Mesenchymal stem cell (in vitro differentiated cells and primary cell): ENCODE results near the gene MGST2.

Experiments
- DNase-seq: peaks from one replicate; pipeline ENCODE4 v3.0.0-alpha.2; 2013
- H2AFZ ChIP-seq: one replicate; pipeline ENCODE4 v1.6.1; 2013; ENCODE audit warnings: low read depth, mild to moderate bottlenecking, control low read depth, inconsistent platforms, low read length, moderate library complexity
- H2AK5ac ChIP-seq: 2 replicates; pipeline ENCODE4 v1.6.1; 2013; ENCODE audit warnings: low read length, moderate library complexity, mild to moderate bottlenecking, inconsistent platforms; ENCODE audit not compliant: severe bottlenecking
- H2BK120ac ChIP-seq: one replicate; pipeline ENCODE4 v1.6.1; 2013; ENCODE audit warnings: low read depth, mild to moderate bottlenecking, inconsistent platforms, low read length, moderate library complexity
- H2BK12ac ChIP-seq, 2 experiments: one replicate each; pipeline ENCODE4 v1.6.1; 2013; ENCODE audit warnings: inconsistent platforms in 2 of 2, low read length in 2 of 2, mild to moderate bottlenecking in 2 of 2, moderate library complexity in 2 of 2, control low read depth in 1 of 2
- H2BK15ac ChIP-seq: one replicate; pipeline ENCODE4 v1.6.1; 2013; ENCODE audit warnings: mild to moderate bottlenecking, low read depth, inconsistent platforms; ENCODE audit not compliant: poor library complexity, severe bottlenecking
- H2BK5ac ChIP-seq: 2 replicates; pipeline ENCODE4 v1.6.1; 2013; ENCODE audit warnings: low read depth, mild to moderate bottlenecking, low read length, control low read depth, inconsistent platforms; ENCODE audit not compliant: poor library complexity, severe bottlenecking
- H3K14ac ChIP-seq, 2 experiments: one replicate each; pipeline ENCODE4 v1.6.1; 2013; ENCODE audit warnings: inconsistent platforms in 2 of 2, low read length in 2 of 2, control low read depth in 1 of 2, mild to moderate bottlenecking in 1 of 2, moderate library complexity in 1 of 2
- H3K18ac ChIP-seq, 2 experiments: one replicate each; pipeline ENCODE4 v1.6.1; 2013; ENCODE audit warnings: inconsistent platforms in 2 of 2, low read length in 2 of 2, control low read depth in 1 of 2, low read depth in 1 of 2, mild to moderate bottlenecking in 1 of 2
- H3K23ac ChIP-seq, 2 experiments: one replicate each; pipeline ENCODE4 v1.6.1; 2013; ENCODE audit warnings: inconsistent platforms in 2 of 2, low read length in 2 of 2, mild to moderate bottlenecking in 2 of 2, moderate library complexity in 2 of 2, control low read depth in 1 of 2
- H3K27ac ChIP-seq: 2 replicates; pipeline ENCODE4 v1.5.1; 2013; ENCODE audit warnings: mild to moderate bottlenecking, moderate library complexity, low read length, control low read depth, inconsistent platforms; ENCODE audit not compliant: poor library complexity, severe bottlenecking
- H3K27me3 ChIP-seq, 2 experiments: 2 replicates each; pipeline versions ENCODE4 v1.6.1 to v1.7.0; 2013; ENCODE audit warnings: low read length in 2 of 2, mild to moderate bottlenecking in 2 of 2, moderate library complexity in 2 of 2, control low read depth in 1 of 2, inconsistent platforms in 1 of 2; ENCODE audit not compliant: control insufficient read depth in 1 of 2, insufficient read depth in 1 of 2
- H3K36me3 ChIP-seq, 2 experiments: 2 replicates each; pipeline versions ENCODE4 v1.6.1 to v1.7.0; 2013; ENCODE audit warnings: low read length in 2 of 2, control low read depth in 1 of 2, inconsistent platforms in 1 of 2, low read depth in 1 of 2, mild to moderate bottlenecking in 1 of 2; ENCODE audit not compliant: insufficient read depth in 2 of 2, control insufficient read depth in 1 of 2
- H3K4ac ChIP-seq, 2 experiments: one replicate each; pipeline ENCODE4 v1.6.1; 2013; ENCODE audit warnings: inconsistent platforms in 2 of 2, low read length in 2 of 2, mild to moderate bottlenecking in 2 of 2, moderate library complexity in 2 of 2, control low read depth in 1 of 2, low read depth in 1 of 2
- H3K4me1 ChIP-seq: 2 replicates; pipeline ENCODE4 v1.6.1; 2013; ENCODE audit warnings: low read depth, low read length, control low read depth; ENCODE audit not compliant: control insufficient read depth, insufficient read depth
- H3K4me2 ChIP-seq: 2 replicates; pipeline ENCODE4 v1.6.1; 2013; ENCODE audit warnings: low read length, mild to moderate bottlenecking, inconsistent platforms; ENCODE audit not compliant: poor library complexity, severe bottlenecking
- H3K4me3 ChIP-seq, 2 experiments: 2 replicates each; pipeline versions ENCODE4 v1.5.1 to v1.7.0; 2013; ENCODE audit warnings: low read length in 2 of 2, mild to moderate bottlenecking in 2 of 2, control low read depth in 1 of 2, low read depth in 1 of 2; ENCODE audit not compliant: insufficient read depth in 1 of 2
- H3K79me1 ChIP-seq: replicated peaks from 2 replicates; pipeline ENCODE4 v1.6.1; 2013; ENCODE audit warnings: mild to moderate bottlenecking, control low read depth, low read length, inconsistent platforms; ENCODE audit not compliant: poor library complexity, severe bottlenecking
- H3K9ac ChIP-seq: 2 replicates; pipeline ENCODE4 v1.7.0; 2013; ENCODE audit warnings: mild to moderate bottlenecking, low read length, moderate library complexity
- H3K9me3 ChIP-seq: 2 replicates; pipeline ENCODE4 v1.7.0; 2013; ENCODE audit warnings: mild to moderate bottlenecking, low read length; ENCODE audit not compliant: control insufficient read depth
- H4K8ac ChIP-seq: one replicate; pipeline ENCODE4 v1.6.1; 2013; ENCODE audit warnings: inconsistent platforms, mild to moderate bottlenecking, low read length, moderate library complexity
- H4K91ac ChIP-seq: one replicate; pipeline ENCODE4 v1.6.1; 2013; ENCODE audit warnings: mild to moderate bottlenecking, low read length, inconsistent platforms
- WGBS: methylation state at CpG from one replicate; pipeline ENCODE4 v1.1.7; 2013; ENCODE audit warnings: mixed read lengths; 5-methylcytosine and 5-hydroxymethylcytosine counted together

Gene MGST2

DNA sequence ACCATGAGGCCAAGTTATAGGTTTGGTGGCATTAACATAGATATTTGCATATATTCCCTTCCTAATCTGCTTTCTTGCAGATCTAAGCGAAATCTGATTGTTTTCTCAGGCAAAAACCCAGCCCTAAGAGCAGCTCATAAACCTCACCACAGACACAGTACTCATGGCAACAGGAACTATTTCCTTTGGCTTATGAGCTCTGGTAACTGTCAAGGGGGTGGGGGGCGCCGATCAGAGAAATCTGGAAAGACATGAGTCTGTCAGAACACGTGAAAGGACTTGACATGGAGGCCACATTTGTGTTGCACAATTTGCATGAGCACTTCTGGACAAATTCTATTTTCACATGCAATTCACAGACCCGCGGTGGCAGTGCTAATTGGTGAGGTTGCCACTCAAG lies 83.7 kb downstream of the MGST2 start:
- no peak overlapping the region for H3K4me3 ChIP-seq
- H3K23ac ChIP-seq = no peak overlapping the region
- H4K91ac ChIP-seq = no peak overlapping the region
- no peak overlapping the region for H2BK120ac ChIP-seq
- no peak overlapping the region for H3K4ac ChIP-seq
- peak; percentile 66 for DNase-seq
- H3K27ac ChIP-seq = no peak overlapping the region
- H3K4me1 ChIP-seq = peaks cover 6% of the 10 kb centered on the region
- no peak overlapping the region for H2AFZ ChIP-seq
- H3K18ac ChIP-seq = no peak overlapping the region
- no peak overlapping the region for H2BK12ac ChIP-seq
- no peak overlapping the region for H3K4me2 ChIP-seq
- H3K79me1 ChIP-seq = peaks cover 7% of the 10 kb centered on the region
- no peaks in the 10 kb centered on the region for H3K27me3 ChIP-seq
- no peak overlapping the region for H3K9ac ChIP-seq
- H2BK5ac ChIP-seq = no peak overlapping the region
- 18% methylated on average over 5 of the region's 6 CpGs for WGBS
- no peak overlapping the region for H2AK5ac ChIP-seq
- H3K9me3 ChIP-seq = no peaks in the 10 kb centered on the region
- H3K36me3 ChIP-seq = no peaks in the 10 kb centered on the region
- no peak overlapping the region for H2BK15ac ChIP-seq
- no peak overlapping the region for H4K8ac ChIP-seq
- no peak overlapping the region for H3K14ac ChIP-seq

DNA sequence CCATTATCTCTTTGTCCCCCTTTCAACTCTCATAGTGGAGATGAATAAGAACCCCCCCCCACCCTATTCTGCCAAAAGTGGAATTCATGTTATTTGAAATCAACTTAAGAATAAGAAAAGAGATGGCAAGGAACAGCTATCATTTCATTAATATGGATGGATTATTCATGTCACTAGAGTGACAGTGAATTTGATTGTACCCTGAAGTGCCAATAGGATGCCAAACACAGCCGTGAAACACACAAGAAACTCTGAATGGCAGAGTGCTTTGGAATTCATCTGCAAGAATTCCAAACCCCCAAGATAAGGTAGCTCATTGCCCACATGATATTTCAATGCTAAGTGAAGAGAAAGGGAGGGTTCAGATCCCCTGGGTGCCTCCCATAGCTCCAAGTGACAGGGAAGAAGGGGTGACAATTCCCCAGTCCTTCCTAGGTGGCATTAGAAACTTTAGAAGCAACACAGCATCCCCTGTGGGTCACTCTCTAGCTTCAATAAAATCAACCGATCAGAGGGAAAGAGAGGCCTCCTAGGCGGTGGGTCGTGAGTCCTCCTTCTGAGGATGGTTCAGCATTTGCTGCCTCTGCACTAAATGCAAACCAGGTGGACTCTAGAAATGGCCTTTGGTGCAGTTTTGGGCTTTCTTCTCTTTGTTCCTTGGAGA lies 84.3 kb downstream of the MGST2 start:
- Histone ChIP-seq H2AK5ac (no peak overlapping the region), H2BK120ac (no peak overlapping the region), H2AFZ (no peak overlapping the region), H3K4me2 (no peak overlapping the region), H4K91ac (no peak overlapping the region), H3K14ac (no peak overlapping the region), H3K36me3 (no peaks in the 10 kb centered on the region), H3K27me3 (no peaks in the 10 kb centered on the region), H2BK15ac (no peak overlapping the region), H2BK12ac (no peak overlapping the region), H3K79me1 (peaks cover 7% of the 10 kb centered on the region), H4K8ac (no peak overlapping the region), H3K18ac (no peak overlapping the region), H2BK5ac (no peak overlapping the region), H3K27ac (no peak overlapping the region), H3K23ac (no peak overlapping the region), H3K4me3 (no peak overlapping the region), H3K4me1 (peaks cover 6% of the 10 kb centered on the region), H3K9me3 (no peaks in the 10 kb centered on the region), H3K9ac (no peak overlapping the region), H3K4ac (no peak overlapping the region)
- WGBS = 97% methylated on average over 4 of the region's 4 CpGs
- DNase-seq = no peak

DNA sequence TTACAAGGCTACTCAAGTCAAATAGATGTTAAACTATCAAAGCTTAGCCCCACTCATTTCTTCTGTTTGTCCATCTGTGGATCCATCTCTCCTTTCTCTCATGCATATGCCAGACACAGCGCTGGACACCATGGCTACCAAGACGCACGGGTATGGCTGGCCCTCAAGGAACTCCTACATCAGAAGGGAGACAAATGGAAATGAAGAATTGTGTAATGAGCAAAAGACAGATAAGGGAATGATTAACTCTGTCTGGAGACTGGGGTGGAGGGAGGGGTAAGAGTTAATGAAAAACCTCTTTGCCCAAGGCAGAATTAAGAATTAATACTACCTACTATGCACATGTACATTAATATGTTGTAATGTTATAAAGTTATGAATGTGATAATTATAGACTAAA lies 88.1 kb downstream of the MGST2 start:
- no peak overlapping the region for H3K18ac ChIP-seq
- no peak overlapping the region for H2BK5ac ChIP-seq
- no peaks in the 10 kb centered on the region for H3K36me3 ChIP-seq
- no peak overlapping the region for H2AFZ ChIP-seq
- H2BK15ac ChIP-seq = no peak overlapping the region
- no peak overlapping the region for H2BK120ac ChIP-seq
- DNase-seq = no peak
- H3K4me3 ChIP-seq = no peak overlapping the region
- no peak overlapping the region for H2BK12ac ChIP-seq
- no peak overlapping the region for H3K23ac ChIP-seq
- no peak overlapping the region for H3K27ac ChIP-seq
- H3K4ac ChIP-seq = no peak overlapping the region
- H2AK5ac ChIP-seq = no peak overlapping the region
- H3K14ac ChIP-seq = no peak overlapping the region
- no peak overlapping the region for H4K8ac ChIP-seq
- H3K4me2 ChIP-seq = no peak overlapping the region
- 83% methylated on average over 3 of the region's 3 CpGs for WGBS
- peaks cover 2% of the 10 kb centered on the region for H3K4me1 ChIP-seq
- H4K91ac ChIP-seq = no peak overlapping the region
- peaks cover 5% of the 10 kb centered on the region for H3K79me1 ChIP-seq
- H3K9me3 ChIP-seq = no peaks in the 10 kb centered on the region
- no peak overlapping the region for H3K9ac ChIP-seq
- H3K27me3 ChIP-seq = no peaks in the 10 kb centered on the region
